K562 (cell line): ENCODE measurements around the gene ROBO1.

Experiments used
- EP300 ChIP-seq: IDR thresholded peaks from 2 replicates; pipeline ENCODE4 v1.6.1; 2012; ENCODE audit warnings: low read length, improper control_type of control experiment
- POLR2G ChIP-seq: fragments of 200-400 bp; formaldehyde crosslinking; IDR thresholded peaks from 2 replicates; pipeline ENCODE4 v1.6.1; 2017; ENCODE audit warnings: low read depth, mild to moderate bottlenecking, antibody characterized with exemption, low read length, moderate library complexity
- TGIF2 ChIP-seq: sonication (generic); formaldehyde crosslinking; IDR thresholded peaks from 2 replicates; pipeline ENCODE4 v1.8.1; 2022; ENCODE audit warnings: mild to moderate bottlenecking, missing genetic modification reagents, moderate library complexity
- TF ChIP-seq, protein P1 (sequence below): sonication (generic); formaldehyde crosslinking; IDR thresholded peaks from 2 replicates; pipeline ENCODE4 v1.8.0; 2023; ENCODE audit warnings: mild to moderate bottlenecking, missing genetic modification reagents

DNA sequence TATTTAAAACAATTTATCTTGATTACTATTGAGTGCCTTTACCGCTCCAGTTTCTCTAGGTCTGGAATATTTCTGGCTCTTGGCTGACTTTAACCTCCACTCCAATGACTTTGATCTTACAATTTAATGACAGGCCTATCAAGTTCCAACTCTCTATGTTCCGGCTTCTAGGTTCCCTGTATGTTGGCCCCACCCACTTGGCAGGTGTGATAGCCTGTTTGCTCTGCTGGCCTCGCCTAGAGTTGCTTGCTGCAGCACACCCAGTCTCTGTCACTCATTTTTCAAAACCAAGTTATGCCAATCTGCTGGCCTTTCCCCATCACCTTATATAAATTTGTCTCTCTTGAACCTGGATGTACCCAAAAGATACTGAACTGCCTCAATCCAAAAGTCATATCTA is 428.0 kb downstream of the ROBO1 start:
- no peak for TF ChIP-seq EP300
- TF ChIP-seq, protein P1, sequence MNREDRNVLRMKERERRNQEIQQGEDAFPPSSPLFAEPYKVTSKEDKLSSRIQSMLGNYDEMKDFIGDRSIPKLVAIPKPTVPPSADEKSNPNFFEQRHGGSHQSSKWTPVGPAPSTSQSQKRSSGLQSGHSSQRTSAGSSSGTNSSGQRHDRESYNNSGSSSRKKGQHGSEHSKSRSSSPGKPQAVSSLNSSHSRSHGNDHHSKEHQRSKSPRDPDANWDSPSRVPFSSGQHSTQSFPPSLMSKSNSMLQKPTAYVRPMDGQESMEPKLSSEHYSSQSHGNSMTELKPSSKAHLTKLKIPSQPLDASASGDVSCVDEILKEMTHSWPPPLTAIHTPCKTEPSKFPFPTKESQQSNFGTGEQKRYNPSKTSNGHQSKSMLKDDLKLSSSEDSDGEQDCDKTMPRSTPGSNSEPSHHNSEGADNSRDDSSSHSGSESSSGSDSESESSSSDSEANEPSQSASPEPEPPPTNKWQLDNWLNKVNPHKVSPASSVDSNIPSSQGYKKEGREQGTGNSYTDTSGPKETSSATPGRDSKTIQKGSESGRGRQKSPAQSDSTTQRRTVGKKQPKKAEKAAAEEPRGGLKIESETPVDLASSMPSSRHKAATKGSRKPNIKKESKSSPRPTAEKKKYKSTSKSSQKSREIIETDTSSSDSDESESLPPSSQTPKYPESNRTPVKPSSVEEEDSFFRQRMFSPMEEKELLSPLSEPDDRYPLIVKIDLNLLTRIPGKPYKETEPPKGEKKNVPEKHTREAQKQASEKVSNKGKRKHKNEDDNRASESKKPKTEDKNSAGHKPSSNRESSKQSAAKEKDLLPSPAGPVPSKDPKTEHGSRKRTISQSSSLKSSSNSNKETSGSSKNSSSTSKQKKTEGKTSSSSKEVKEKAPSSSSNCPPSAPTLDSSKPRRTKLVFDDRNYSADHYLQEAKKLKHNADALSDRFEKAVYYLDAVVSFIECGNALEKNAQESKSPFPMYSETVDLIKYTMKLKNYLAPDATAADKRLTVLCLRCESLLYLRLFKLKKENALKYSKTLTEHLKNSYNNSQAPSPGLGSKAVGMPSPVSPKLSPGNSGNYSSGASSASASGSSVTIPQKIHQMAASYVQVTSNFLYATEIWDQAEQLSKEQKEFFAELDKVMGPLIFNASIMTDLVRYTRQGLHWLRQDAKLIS (CRISPR knock-in tag) = no peak
- no peak for TF ChIP-seq POLR2G
- no peak for TF ChIP-seq TGIF2
